ENCODE results near the gene RHOT2. TPM values are rescaled to one million over a fixed set of nuclear protein-coding genes. Genes with fewer than 3 reads are reported as not detected.

Gene RHOT2
- total RNA-seq, 1 donor from 2014 or later: 95.9 TPM

DNA sequence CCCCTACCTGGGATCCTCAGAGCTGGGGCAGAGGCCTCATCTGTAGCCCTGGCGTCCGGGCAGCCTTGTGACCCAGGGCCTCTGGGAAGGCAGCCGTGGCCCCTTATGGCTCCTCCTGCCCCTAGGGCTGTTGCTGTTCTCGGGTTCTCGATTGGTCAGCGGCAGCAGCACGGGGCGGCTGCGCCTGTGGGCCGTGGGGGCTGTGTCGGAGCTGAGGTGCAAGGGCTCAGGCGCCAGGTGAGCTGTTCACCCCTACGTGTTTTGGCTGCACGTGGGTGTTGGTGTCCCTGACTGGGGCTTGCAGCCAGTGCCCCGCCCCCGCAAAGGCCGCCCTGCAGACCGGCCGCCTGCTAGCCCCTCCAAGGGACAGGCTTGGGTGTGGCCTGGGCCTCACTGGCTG lies 5.8 kb upstream of the RHOT2 start:
- ATAC-seq: no peak
- no peak for DNase-seq (ENCODE audit: low spot score)
- intact Hi-C loops (cut with DNase I): no loop called here

DNA sequence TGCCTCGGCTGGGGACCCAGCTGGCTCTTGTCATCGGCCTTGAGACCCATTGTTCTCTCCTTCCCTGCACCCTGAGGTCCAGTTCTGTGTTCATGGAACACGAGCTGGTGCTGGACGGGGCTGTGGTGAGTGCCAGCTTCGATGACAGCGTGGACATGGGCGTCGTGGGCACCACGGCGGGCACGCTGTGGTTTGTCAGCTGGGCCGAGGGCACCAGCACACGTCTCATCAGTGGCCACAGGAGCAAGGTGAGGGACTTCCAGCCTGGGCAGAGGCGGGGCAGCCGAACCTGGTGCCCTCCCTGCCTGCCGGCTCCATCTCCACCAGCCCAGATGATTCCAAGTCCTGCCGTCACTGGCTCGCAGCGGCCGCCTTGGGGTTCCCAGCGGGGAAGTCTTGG lies 5.3 kb upstream of the RHOT2 start:
- intact Hi-C loops (cut with DNase I): no loop called here
- ATAC-seq (no peak), DNase-seq (ENCODE audit: low spot score) (no peak)

DNA sequence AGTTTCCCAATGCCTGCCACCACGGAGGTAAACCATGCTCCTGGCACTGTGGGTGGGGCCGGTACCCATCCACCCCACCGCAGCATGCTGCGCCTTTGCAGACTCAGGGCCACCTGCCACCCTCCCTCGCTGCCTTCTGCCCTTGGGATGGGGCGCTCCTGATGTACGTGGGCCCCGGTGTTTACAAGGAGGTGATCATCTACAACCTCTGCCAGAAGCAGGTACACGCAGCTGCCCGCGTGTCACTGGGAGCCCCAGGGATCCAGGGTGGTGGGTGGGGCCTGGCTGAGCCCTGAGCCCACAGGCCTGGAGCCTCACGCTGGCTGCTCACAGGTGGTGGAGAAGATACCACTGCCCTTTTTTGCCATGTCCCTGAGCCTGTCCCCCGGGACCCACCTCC lies 1.4 kb upstream of the RHOT2 start:
- intact Hi-C loops (cut with DNase I): no loop called here
- no peak for ATAC-seq
- DNase-seq (ENCODE audit: low spot score): no peak

DNA sequence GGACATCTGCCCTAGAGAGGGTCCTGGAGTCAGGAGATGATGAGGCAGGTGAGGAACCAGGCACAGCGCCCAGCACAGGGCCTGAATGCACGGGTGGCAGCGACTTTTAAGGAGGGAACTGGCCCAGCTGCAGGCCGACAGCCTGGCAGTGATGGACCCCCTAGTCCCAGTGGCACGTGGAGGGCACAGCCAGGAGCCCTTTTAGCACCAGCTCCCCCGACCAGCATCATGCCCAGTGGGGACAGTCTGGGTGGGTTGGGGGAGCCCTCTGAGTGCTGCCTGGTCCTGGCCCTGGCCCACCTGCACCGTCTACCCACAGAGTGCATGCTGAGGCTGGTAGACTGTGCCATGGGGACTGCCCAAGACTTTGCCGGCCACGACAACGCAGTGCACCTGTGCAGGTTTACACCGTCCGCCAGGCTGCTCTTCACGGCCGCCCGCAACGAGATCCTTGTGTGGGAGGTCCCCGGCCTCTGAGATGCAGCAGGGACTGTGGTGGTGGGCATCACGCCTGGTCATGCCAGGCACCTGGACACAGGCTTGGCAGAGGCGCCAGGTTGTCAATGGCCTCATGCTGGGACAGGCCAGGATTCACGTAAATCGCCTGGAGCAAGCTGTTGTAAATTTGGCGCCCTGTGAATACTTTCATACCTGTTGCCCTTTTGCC lies 686 bp upstream of the RHOT2 start:
- no peak for ATAC-seq
- intact Hi-C loops (cut with DNase I): no loop called here

DNA sequence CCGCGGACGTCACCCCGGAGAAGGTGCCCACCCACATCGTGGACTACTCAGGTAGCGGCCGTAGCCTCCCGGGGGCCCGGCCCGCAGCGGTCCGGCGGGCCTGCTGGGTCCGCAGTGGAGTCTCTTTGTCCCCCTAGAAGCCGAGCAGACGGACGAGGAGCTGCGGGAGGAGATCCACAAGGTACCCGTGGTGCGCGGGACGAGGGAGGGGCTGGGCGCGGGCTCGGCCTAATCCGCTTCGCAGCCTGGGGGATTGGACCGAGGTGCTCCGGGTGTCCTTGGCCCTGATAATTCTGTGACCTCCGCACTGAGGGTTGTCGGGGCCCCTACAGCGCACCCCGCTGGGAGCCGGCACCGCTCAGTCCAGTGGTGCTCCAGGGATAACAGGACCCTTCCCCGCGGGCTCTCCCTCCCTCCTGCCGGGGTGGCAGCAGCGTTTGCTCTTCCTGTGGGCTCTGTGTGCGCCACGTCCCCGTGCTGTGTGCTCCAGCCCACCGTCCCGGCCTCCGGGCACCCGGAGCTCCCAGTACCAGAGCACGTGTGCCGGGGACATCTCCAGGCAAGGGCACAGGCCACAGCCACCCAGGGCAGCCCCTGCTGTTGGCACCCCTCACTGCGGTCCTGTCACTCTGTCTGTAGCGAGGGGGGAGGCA lies 713 bp downstream of the RHOT2 start:
- ATAC-seq: no peak
- DNase-seq (ENCODE audit: low spot score): no peak
- intact Hi-C loops (cut with DNase I): no loop called here

More for the DNA sequence above, 686 bp upstream of the RHOT2 start:
- no peak for DNase-seq (ENCODE audit: low spot score)

DNA sequence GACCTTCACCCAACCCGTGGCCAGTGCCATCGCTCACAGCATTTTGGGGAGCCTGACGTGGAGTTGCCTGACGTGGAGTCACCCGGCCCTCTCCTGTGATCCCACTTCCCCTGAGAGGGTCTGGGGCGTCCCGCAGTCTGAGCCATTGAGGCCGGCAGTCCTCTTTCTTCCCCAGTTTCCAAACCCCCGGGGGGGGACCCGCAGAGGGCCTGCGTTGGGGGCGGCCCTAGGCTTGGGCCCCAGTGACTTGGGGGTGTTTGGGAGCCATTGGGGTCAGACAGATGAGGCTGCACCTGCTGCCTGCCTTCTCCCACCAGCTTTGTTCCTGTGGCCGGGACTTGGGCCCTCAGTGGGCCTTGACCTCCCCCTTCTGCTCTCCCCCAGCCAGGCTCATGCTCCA lies 1.7 kb downstream of the RHOT2 start:
- DNase-seq (ENCODE audit: low spot score) (no peak), ATAC-seq (no peak)
- intact Hi-C loops (cut with DNase I): no loop called here

DNA sequence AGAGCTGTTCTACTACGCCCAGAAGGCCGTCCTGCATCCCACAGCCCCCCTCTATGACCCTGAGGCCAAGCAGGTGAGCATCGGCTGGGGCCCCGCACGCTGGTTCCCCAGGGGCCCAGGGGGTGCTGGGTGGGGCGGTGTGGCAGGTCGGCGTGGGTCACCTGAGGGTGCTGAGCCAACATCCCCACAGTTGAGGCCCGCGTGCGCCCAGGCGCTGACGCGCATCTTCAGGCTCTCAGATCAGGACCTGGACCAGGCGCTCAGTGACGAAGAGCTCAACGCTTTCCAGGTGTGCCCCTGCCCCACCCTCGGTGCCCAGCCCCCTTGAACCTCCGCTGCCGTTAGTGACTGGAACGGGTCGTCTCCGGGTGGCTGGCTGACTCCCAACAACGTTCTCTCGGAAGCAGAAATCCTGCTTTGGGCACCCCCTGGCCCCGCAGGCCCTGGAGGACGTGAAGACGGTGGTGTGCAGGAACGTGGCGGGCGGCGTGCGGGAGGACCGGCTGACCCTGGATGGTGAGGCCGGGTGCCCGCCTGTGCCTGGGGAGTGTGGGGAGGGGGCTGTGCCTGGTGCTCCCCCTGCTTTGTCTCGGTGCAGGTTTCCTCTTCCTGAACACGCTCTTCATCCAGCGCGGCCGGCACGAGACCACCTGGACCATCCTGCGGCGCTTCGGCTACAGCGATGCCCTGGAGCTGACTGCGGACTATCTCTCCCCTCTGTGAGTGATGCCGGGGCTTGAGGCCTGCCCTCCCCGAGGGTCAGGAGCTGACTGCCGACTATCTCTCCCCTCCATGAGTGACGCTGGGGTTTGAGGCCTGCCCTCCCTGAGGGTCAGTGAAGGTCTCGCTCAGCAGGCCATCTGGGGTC lies 2.8 kb downstream of the RHOT2 start:
- intact Hi-C loops (cut with DNase I): no loop called here

DNA sequence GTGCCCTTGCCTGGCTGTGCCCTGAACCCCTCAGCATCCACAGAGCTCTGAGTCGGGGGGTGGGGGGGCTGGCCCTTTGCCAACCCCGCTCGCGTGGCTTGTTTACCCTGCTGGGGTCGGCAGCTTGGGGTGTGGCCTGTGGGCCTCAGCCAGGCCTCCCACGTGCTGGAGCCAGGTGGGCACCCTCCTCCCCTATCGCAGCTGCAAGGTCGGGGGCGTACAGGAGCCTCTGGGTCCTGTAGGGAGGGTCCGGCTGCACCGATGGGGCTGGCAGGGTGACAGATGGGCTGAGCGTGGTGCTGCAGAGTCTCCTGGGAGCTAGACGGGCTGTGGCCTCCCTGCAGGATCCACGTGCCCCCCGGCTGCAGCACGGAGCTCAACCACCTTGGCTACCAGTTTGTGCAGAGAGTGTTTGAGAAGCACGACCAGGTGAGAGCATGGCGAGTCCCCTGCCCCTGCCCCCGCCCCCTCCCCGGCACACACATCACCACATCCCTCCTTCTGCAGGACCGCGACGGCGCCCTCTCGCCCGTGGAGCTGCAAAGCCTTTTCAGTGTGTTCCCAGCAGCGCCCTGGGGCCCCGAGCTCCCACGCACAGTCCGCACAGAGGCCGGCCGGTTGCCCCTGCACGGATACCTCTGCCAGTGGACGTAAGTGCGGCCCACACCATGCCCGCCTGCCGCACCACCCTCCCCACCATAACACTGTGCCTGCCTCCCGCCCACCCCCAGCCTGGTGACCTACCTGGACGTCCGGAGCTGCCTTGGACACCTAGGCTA lies 3.6 kb downstream of the RHOT2 start:
- ATAC-seq: no peak
- DNase-seq (ENCODE audit: low spot score): no peak
- intact Hi-C loops (cut with DNase I): no loop called here

More for the DNA sequence above, 2.8 kb downstream of the RHOT2 start:
- DNase-seq (ENCODE audit: low spot score) (no peak), ATAC-seq (no peak)

DNA sequence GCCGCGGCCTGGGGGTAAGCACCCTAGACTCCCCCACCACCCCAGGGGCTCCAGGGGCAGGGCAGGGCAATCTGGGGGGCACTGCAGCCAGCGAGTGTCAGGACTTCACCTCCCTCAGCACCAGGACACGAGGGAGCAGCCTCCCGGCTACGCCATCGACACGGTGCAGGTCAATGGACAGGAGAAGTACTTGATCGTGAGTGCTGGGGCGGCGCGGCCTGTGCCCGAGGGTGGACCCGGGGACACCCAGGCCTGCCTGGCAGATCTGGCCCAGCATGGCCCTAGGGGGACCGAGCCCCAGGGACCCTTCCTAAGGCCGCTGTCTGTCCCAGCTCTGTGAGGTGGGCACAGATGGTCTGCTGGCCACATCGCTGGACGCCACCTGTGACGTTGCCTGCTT lies 4.4 kb downstream of the RHOT2 start:
- ATAC-seq (no peak), DNase-seq (ENCODE audit: low spot score) (no peak)
- intact Hi-C loops (cut with DNase I): no loop called here

DNA sequence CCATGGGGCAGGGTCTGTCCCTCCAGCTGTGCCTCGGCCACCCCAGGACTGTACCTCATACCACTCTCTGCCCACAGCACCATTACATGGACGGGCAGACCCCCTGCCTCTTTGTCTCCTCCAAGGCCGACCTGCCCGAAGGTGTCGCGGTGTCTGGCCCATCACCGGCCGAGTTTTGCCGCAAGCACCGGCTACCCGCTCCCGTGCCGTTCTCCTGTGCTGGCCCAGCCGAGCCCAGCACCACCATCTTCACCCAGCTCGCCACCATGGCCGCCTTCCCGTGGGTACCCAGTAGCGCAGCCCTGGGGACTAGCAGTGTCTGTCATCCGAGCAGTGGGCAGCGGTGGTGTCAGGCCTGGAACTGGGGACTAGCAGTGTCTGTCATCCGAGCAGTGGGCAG lies 4.9 kb downstream of the RHOT2 start:
- ATAC-seq (no peak), DNase-seq (ENCODE audit: low spot score) (no peak)
- intact Hi-C loops (cut with DNase I): no loop called here

DNA sequence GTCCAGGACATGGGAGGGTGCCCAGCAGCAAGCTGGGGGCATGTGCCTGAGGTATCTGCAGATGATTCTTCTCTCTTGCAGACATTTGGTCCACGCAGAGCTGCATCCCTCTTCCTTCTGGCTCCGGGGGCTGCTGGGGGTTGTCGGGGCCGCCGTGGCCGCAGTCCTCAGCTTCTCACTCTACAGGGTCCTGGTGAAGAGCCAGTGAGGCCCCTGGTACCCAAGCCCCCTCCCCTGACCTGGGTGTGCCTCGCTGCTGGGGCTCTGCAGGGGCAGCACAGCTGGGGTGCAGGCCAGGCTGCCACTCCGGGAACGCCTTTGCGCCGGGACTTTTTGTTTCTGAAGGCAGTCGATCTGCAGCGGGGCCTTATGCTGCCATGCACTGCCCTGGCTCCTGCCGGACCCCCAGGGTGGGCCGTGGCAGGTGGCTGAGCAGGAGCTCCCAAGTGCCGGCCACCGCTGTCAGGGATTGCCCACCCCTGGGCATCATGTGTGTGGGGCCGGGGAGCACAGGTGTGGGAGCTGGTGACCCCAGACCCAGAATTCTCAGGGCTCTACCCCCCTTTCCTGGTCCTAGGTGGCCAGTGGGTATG lies 5.6 kb downstream of the RHOT2 start:
- intact Hi-C loops (cut with DNase I): no loop called here
- DNase-seq (ENCODE audit: low spot score) (no peak), ATAC-seq (no peak)

DNA sequence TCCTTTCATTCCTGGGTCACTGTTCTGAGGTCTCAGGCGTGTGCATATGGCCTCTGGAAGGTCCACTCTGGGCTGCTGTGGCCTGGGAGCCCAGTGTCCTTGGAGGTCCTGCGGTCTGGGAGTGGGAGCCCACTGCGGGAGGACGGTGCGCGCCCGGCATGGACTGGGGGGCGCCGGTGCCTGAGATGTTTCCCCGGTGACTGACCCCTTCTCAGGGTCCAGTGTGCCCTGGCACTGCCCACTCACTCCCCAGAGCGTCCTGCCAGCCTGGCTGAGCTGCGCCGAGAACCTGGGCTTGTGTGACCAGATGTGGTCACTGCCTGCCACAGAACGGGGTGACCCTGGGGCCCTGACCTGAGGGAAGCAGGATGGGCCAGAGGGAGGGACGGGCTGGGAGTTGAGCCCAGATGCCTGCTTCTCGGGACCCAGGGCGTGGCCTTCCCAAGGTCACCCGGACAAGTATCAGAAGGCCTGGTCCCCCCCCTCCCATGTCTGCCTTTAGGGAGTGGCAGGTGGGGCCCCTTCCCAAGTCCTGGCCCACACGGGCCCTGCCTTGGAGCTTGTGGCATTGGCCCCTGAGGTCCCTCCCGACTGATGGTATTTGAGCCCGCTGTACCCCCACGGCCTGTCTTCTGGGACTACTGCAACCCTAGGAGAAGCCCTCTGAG lies 6.4 kb downstream of the RHOT2 start:
- DNase-seq (ENCODE audit: low spot score): no peak
- intact Hi-C loops (cut with DNase I): no loop called here
- no peak for ATAC-seq

DNA sequence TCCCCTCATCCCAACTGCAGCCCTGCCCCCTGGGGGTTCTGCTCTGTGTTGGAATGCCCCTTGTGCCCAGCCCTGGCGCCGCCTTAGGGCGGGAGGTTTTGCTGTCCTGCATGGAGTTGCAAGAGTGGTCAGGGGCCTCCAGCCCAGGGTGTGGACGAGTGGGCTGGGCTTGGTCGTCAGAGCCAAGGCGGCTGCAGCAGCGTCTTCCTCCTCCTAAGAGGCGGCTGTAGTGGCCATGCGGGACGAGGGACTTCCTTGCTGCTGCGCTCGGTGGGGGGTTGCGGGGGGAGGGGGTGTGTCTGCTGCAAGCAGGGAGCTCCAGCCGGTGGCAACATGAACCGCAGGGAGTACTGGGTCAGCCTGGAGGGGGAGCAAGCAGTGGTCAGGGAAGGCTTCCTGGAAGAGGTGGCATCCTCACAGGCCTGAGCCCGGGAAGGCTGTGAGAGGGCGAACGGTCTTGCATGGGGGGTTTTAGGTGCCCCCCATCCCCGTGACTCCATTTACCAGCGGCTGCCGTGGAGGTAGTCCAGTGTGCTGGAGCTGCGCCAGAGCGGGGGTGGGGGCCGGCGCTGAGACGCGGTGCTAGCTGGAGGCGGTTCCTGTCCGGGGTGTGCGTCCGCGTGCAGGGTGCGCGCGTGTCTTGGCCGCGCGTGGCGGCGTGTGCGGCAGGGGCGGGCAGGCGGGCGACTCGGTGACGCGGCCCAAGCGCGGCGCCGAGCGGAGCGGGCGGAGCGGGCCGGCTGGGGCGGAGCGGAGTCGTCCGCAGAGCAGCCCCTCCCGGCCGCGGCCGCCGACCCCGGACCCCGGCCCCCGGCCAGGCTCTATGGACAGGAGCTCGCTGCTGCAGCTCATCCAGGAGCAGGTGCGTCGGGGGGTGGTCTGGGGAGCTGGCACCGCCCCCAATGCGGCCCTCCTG lies 7.3 kb downstream of the RHOT2 start, which contains the start of gene RHBDL1:
TSS of gene RHBDL1 (plus strand) at position 704 of the 916 bp plus-strand sequence. CDS start at position 824, 120 bp downstream.
- intact Hi-C loops (cut with DNase I): no loop called here
- ATAC-seq: no peak

DNA sequence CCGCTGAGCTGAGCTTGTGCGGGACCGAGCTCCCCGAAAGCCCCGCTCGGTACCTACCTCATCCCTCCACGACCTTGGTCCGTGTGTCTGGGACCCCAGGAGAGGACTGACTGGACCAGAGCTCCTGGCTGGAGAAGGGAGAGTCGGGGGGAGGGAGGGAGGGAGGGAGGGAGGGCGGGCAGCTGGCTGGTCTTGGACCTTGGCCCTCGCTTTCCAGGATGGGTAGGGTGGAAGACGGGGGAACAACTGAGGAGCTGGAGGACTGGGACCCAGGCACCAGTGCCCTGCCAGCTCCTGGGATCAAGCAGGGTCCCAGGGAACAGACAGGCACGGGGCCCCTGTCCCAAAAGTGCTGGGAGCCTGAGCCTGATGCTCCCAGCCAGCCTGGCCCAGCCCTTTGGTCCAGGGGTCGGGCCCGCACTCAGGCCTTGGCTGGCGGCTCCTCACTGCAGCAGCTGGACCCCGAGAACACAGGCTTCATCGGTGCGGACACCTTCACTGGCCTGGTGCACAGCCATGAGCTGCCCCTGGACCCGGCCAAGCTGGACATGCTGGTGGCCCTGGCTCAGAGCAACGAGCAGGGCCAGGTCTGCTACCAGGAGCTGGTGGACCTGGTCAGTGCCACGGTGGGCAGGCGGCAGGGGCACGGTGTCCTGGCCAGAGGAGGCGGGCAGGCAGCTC lies 8.1 kb downstream of the RHOT2 start:
- ATAC-seq (no peak), DNase-seq (ENCODE audit: low spot score) (no peak)
- intact Hi-C loops (cut with DNase I): no loop called here

More for the DNA sequence above, 7.3 kb downstream of the RHOT2 start, which contains the start of gene RHBDL1:
- DNase-seq (ENCODE audit: low spot score): no peak

DNA sequence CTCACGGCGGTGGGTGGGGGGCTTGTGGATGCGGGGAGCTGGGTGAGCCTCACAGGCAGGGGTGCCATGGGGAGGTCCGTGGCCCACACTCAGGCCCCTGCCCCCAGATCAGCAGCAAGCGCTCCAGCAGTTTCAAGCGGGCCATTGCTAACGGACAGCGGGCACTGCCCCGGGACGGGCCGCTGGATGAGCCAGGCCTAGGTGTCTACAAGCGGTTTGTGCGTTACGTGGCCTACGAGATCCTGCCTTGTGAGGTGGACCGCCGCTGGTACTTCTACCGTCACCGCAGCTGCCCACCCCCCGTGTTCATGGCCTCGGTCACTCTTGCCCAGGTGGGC lies 8.6 kb downstream of the RHOT2 start:
- intact Hi-C loops (cut with DNase I): no loop called here
- DNase-seq (ENCODE audit: low spot score) (no peak), ATAC-seq (no peak)

DNA sequence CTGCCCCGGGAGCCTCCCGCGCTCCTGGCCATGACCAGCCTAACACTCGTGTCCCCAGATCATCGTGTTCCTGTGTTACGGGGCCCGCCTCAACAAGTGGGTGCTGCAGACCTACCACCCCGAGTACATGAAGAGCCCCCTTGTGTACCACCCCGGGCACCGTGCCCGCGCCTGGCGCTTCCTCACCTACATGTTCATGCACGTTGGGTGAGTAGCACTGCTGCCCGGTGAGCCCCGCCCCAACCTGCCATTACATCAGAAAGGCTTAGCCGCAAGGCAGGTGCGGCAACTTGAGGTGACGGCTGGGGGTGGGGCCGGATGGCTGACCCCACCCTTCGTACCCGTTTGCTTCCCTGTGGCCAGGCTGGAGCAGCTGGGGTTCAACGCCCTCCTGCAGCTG lies 9.0 kb downstream of the RHOT2 start:
- no peak for DNase-seq (ENCODE audit: low spot score)
- intact Hi-C loops (cut with DNase I): no loop called here
- ATAC-seq: no peak
